ENCODE data around the gene NAB1.

Gene NAB1

GRCh38 chr2:190716176-190716807 is 67.4 kb downstream of the NAB1 start:
- DNase-seq = no peak

GRCh38 chr2:190717306-190717705 is 68.4 kb downstream of the NAB1 start:
- DNase-seq = no peak

- no peak for DNase-seq
These were observed 69.1 kb downstream of the NAB1 start for GRCh38 chr2:190717764-190718651.

GRCh38 chr2:190718652-190719526 is 70.0 kb downstream of the NAB1 start:
- no peak for DNase-seq

GRCh38 chr2:190720276-190720675 is 71.4 kb downstream of the NAB1 start:
- DNase-seq = no peak

- DNase-seq = no peak
These were observed 71.8 kb downstream of the NAB1 start for GRCh38 chr2:190720691-190721090.

- no peak for DNase-seq
These were observed 73.3 kb downstream of the NAB1 start for GRCh38 chr2:190722061-190722759.

GRCh38 chr2:190722835-190723234 is 74.0 kb downstream of the NAB1 start:
- DNase-seq = no peak

- DNase-seq = no peak
These were observed 74.7 kb downstream of the NAB1 start for GRCh38 chr2:190723397-190724090.

- no peak for DNase-seq
These were observed 77.4 kb downstream of the NAB1 start for GRCh38 chr2:190726255-190726654.

GRCh38 chr2:190736355-190736754 is 87.5 kb downstream of the NAB1 start:
- no peak for DNase-seq

GRCh38 chr2:190740449-190740848 is 91.6 kb downstream of the NAB1 start:
- no peak for DNase-seq
